Fibroblast of gingiva (primary cell): ENCODE results near the gene KLKB1.
"Not testable (repeated sequence)": the region's sequence is repeated elsewhere in the genome, so short reads cannot be mapped to it uniquely, and the experiment has no call there.

Experiments
- DNase-seq: peaks from one replicate; pipeline ENCODE4 v3.0.0-alpha.2; 2011; ENCODE audit warnings: low read depth

KLKB1 gene

GRCh38 chr4:186226521-186227189 is 652 bp upstream of the KLKB1 start:
- DNase-seq: no peak

- no peak for DNase-seq
Measured at GRCh38 chr4:186227744-186228513, 622 bp downstream of the KLKB1 start.

GRCh38 chr4:186228514-186228894 is 1.2 kb downstream of the KLKB1 start:
- DNase-seq: no peak

- no peak for DNase-seq
Measured at GRCh38 chr4:186234367-186234766, 7.1 kb downstream of the KLKB1 start.

- no peak for DNase-seq
Measured at GRCh38 chr4:186236126-186236525, 8.8 kb downstream of the KLKB1 start.

GRCh38 chr4:186240452-186240847 is 13.1 kb downstream of the KLKB1 start:
- no peak for DNase-seq

- no peak for DNase-seq
Measured at GRCh38 chr4:186240848-186241491, 13.7 kb downstream of the KLKB1 start.

- DNase-seq: no peak
Measured at GRCh38 chr4:186241616-186242015, 14.3 kb downstream of the KLKB1 start.

GRCh38 chr4:186242031-186242430 is 14.7 kb downstream of the KLKB1 start:
- DNase-seq: not testable (repeated sequence)

- DNase-seq: no peak
Measured at GRCh38 chr4:186243331-186243730, 16.0 kb downstream of the KLKB1 start.

GRCh38 chr4:186244835-186245234 is 17.5 kb downstream of the KLKB1 start:
- DNase-seq: no peak

- not testable (repeated sequence) for DNase-seq
Measured at GRCh38 chr4:186247062-186247752, 19.9 kb downstream of the KLKB1 start.

- DNase-seq: no peak
Measured at GRCh38 chr4:186248643-186249042, 21.3 kb downstream of the KLKB1 start.

- peak; percentile 7 for DNase-seq
Measured at GRCh38 chr4:186249785-186250754, 22.8 kb downstream of the KLKB1 start.

- no peak for DNase-seq
Measured at GRCh38 chr4:186250760-186251159, 23.5 kb downstream of the KLKB1 start.

- no peak for DNase-seq
Measured at GRCh38 chr4:186255122-186255521, 27.8 kb downstream of the KLKB1 start.

- DNase-seq: no peak
Measured at GRCh38 chr4:186258216-186258811, 31.0 kb downstream of the KLKB1 start.

GRCh38 chr4:186260117-186260503 is 32.8 kb downstream of the KLKB1 start:
- no peak for DNase-seq

GRCh38 chr4:186260504-186261448 is 33.5 kb downstream of the KLKB1 start:
- DNase-seq: no peak

GRCh38 chr4:186264660-186265059 is 37.4 kb downstream of the KLKB1 start:
- no peak for DNase-seq
